B cell (primary cell): ENCODE data around the gene ERLEC1. TPM values are rescaled to one million over a fixed set of nuclear protein-coding genes. Genes with fewer than 3 reads are reported as not detected.

ENCODE experiments used
- ATAC-seq: fragments of 200-7000 bp; cut with Tn5 transposase; one replicate; pipeline ENCODE4 v1.10.0; 2021; ENCODE audit warnings: low read depth, mild to moderate bottlenecking, moderate number of reproducible peaks, moderate library complexity
- CTCF ChIA-PET: fragments of 350-600 bp; sonication (Branson Sonifier 250); formaldehyde crosslinking; loops from one replicate; lab custom pipeline; 2021; ENCODE audit warnings: antibody characterized with exemption, inconsistent platforms; lab: Charles Lee
- POLR2A ChIA-PET: fragments of 350-600 bp; sonication (Branson Sonifier 250); formaldehyde crosslinking; loops from one replicate; lab custom pipeline; 2021; ENCODE audit warnings: antibody characterized with exemption; lab: Charles Lee
- DNase-seq: peaks from one replicate; pipeline ENCODE4 v3.0.0; 2013
- H2AFZ ChIP-seq: 2 replicates; pipeline ENCODE4 v1.6.1; 2012; ENCODE audit warnings: mild to moderate bottlenecking, low read depth, low read length; ENCODE audit not compliant: insufficient read depth, poor library complexity, severe bottlenecking
- H3K27ac ChIP-seq, 2 donors: 1 replicate in 1 of 2; 2 replicates in 1 of 2; pipeline ENCODE4 v1.5.1; 2012 to 2013; ENCODE audit warnings: low read length in 2 of 2, mild to moderate bottlenecking in 2 of 2, moderate library complexity in 1 of 2
- H3K27me3 ChIP-seq, 4 experiments: fragments of 200-600 bp in 1 of 4; sonication (generic) in 1 of 4; replicated peaks in 1 of 4; 1 replicate in 2 of 4; 2 replicates in 2 of 4; pipeline versions ENCODE4 v1.6.1 to v1.7.0; 2013 to 2016; ENCODE audit warnings: low read length in 3 of 4, mild to moderate bottlenecking in 2 of 4, mixed read lengths in 1 of 4, moderate library complexity in 1 of 4; ENCODE audit not compliant: insufficient read depth in 4 of 4, control insufficient read depth in 3 of 4; ENCODE audit errors: control extremely low read depth in 1 of 4
- H3K36me3 ChIP-seq, 2 experiments: replicated peaks in 1 of 2; 1 replicate in 1 of 2; 2 replicates in 1 of 2; pipeline versions ENCODE4 v1.6.1 to v1.7.1; 2013; ENCODE audit warnings: low read length in 1 of 2; ENCODE audit not compliant: insufficient read depth in 2 of 2, control insufficient read depth in 1 of 2; ENCODE audit errors: control extremely low read depth in 1 of 2, extremely low read depth in 1 of 2
- H3K4me1 ChIP-seq, 2 donors: fragments of 200-600 bp in 1 of 2; sonication (generic) in 1 of 2; 1 replicate in 1 of 2; 2 replicates in 1 of 2; pipeline versions ENCODE4 v1.5.1 to v1.6.1; 2013 to 2017; ENCODE audit warnings: low read length in 2 of 2; ENCODE audit not compliant: control insufficient read depth in 2 of 2, insufficient read depth in 2 of 2
- H3K4me2 ChIP-seq: replicated peaks from 2 replicates; pipeline ENCODE3; 2012; ENCODE audit warnings: mild to moderate bottlenecking, low read depth, low read length; ENCODE audit not compliant: poor library complexity, severe bottlenecking
- H3K4me3 ChIP-seq, 5 experiments: fragments of 200-600 bp in 1 of 5; sonication (generic) in 1 of 5; 1 replicate in 3 of 5; 2 replicates in 2 of 5; pipeline versions ENCODE4 v1.5.1 to v1.7.0; 2011 to 2016; ENCODE audit warnings: low read length in 4 of 5, mild to moderate bottlenecking in 4 of 5, low read depth in 2 of 5, control low read depth in 1 of 5, moderate library complexity in 1 of 5; ENCODE audit not compliant: insufficient read depth in 1 of 5; ENCODE audit errors: control extremely low read depth in 1 of 5, extremely low read depth in 1 of 5
- H3K79me2 ChIP-seq: fragments of 200-600 bp; sonication (generic); one replicate; pipeline ENCODE4 v1.6.0; 2016; ENCODE audit warnings: low read length; ENCODE audit not compliant: control insufficient read depth, insufficient read depth
- H3K9ac ChIP-seq: fragments of 200-600 bp; sonication (generic); 2 replicates; pipeline ENCODE4 v1.6.1; 2017; ENCODE audit warnings: mild to moderate bottlenecking, low read length, moderate library complexity
- H3K9me3 ChIP-seq, 3 donors: one replicate each; pipeline versions ENCODE4 v1.6.1 to v1.7.1; 2013; ENCODE audit warnings: low read length in 2 of 3; ENCODE audit not compliant: control insufficient read depth in 2 of 3, insufficient read depth in 1 of 3; ENCODE audit errors: control extremely low read depth in 1 of 3
- H4K20me1 ChIP-seq: 2 replicates; pipeline ENCODE4 v1.6.0; 2012; ENCODE audit warnings: mild to moderate bottlenecking, low read length; ENCODE audit not compliant: insufficient read depth, control insufficient read depth, poor library complexity, severe bottlenecking
- H3K27ac Mint-ChIP-seq: one replicate; pipeline ENCODE4 v1.8.0; 2021; ENCODE audit warnings: mixed read lengths
- H3K27me3 Mint-ChIP-seq: one replicate; pipeline ENCODE4 v1.8.0; 2021; ENCODE audit warnings: mixed read lengths
- H3K4me1 Mint-ChIP-seq: one replicate; pipeline ENCODE4 v1.8.0; 2021; ENCODE audit warnings: mixed read lengths
- H3K4me3 Mint-ChIP-seq: one replicate; pipeline ENCODE4 v1.8.0; 2021; ENCODE audit warnings: mixed read lengths
- H3K9me3 Mint-ChIP-seq: one replicate; pipeline ENCODE4 v1.8.0; 2022; ENCODE audit warnings: mixed read lengths; ENCODE audit not compliant: insufficient read depth
- EZH2 ChIP-seq: IDR thresholded peaks from 2 replicates; pipeline ENCODE4 v1.6.1; 2012; ENCODE audit warnings: borderline replicate concordance, low read depth, mild to moderate bottlenecking, moderate library complexity, low read length; ENCODE audit not compliant: insufficient read depth, poor library complexity, severe bottlenecking
- WGBS: methylation state at CpG from one replicate; pipeline ENCODE4 v1.1.5; 2013; ENCODE audit warnings: missing lambda C conversion rate; ENCODE audit not compliant: insufficient coverage; 5-methylcytosine and 5-hydroxymethylcytosine counted together
- intact Hi-C: fragments of 100-400 bp; cut with micrococcal nuclease; formaldehyde crosslinking; loops from one replicate; pipeline ENCODE4 v1.10.0; 2022
- polyA plus RNA-seq: library from polyadenylated mRNA; depleted of rRNA; stranded (reverse); fragments of >200 nt; gene quantifications from 2 replicates; pipeline ENCODE4 v1.2.3, GENCODE V29; 2012
- total RNA-seq, 2 donors: library from RNA; stranded (reverse); fragments of 120-200 nt in 1 of 2; gene quantifications; 1 replicate in 1 of 2; 2 replicates in 1 of 2; pipeline versions ENCODE4 v1.2.3 to v1.2.4, GENCODE V29; 2013 to 2022
- TF ChIP-seq, protein P1 (sequence below): fragments of 200-600 bp; IDR thresholded peaks from one replicate; pipeline ENCODE4 v1.8.0; 2022; ENCODE audit warnings: antibody characterized with exemption, mild to moderate bottlenecking

Gene ERLEC1
- total and polyA plus RNA-seq, 2 donors (not counting 1 experiment from before 2014, with no cell fraction given), result 20.4 to 22.9 TPM

- intact Hi-C loops, result no loop called here
- H3K4me3 ChIP-seq, result no peak overlapping the region
- no peak for DNase-seq
- Mint-ChIP-seq H3K4me1 (no peaks in the 10 kb centered on the region), H3K4me3 (no peak overlapping the region), H3K9me3 (no peaks in the 10 kb centered on the region), H3K27me3 (no peaks in the 10 kb centered on the region), H3K27ac (no peak overlapping the region)
- no peaks in the 10 kb centered on the region for H4K20me1 ChIP-seq
- no peaks in the 10 kb centered on the region for H3K79me2 ChIP-seq
- WGBS, result 100% methylated on average over 2 of the region's 6 CpGs
- TF ChIP-seq, protein P1, sequence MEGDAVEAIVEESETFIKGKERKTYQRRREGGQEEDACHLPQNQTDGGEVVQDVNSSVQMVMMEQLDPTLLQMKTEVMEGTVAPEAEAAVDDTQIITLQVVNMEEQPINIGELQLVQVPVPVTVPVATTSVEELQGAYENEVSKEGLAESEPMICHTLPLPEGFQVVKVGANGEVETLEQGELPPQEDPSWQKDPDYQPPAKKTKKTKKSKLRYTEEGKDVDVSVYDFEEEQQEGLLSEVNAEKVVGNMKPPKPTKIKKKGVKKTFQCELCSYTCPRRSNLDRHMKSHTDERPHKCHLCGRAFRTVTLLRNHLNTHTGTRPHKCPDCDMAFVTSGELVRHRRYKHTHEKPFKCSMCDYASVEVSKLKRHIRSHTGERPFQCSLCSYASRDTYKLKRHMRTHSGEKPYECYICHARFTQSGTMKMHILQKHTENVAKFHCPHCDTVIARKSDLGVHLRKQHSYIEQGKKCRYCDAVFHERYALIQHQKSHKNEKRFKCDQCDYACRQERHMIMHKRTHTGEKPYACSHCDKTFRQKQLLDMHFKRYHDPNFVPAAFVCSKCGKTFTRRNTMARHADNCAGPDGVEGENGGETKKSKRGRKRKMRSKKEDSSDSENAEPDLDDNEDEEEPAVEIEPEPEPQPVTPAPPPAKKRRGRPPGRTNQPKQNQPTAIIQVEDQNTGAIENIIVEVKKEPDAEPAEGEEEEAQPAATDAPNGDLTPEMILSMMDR, result no peak
- TF ChIP-seq EZH2, result no peak
- H3K4me1 ChIP-seq, result no peaks in the 10 kb centered on the region
- no peak overlapping the region for H3K4me2 ChIP-seq
- H2AFZ ChIP-seq, result no peak overlapping the region
- ATAC-seq, result no peak
- POLR2A ChIA-PET, result no interaction called here
- H3K27ac ChIP-seq, result no peak overlapping the region
- H3K9me3 ChIP-seq, result no peaks in the 10 kb centered on the region
- H3K27me3 ChIP-seq, result no peaks in the 10 kb centered on the region
- H3K36me3 ChIP-seq, result peaks cover 6 to 38% of the 10 kb centered on the region in 2 experiments
- CTCF ChIA-PET, result no interaction called here
- H3K9ac ChIP-seq, result no peak overlapping the region
These were observed 76.8 kb downstream of the ERLEC1 start for GRCh38 chr2:53863538-53864227.

DNA sequence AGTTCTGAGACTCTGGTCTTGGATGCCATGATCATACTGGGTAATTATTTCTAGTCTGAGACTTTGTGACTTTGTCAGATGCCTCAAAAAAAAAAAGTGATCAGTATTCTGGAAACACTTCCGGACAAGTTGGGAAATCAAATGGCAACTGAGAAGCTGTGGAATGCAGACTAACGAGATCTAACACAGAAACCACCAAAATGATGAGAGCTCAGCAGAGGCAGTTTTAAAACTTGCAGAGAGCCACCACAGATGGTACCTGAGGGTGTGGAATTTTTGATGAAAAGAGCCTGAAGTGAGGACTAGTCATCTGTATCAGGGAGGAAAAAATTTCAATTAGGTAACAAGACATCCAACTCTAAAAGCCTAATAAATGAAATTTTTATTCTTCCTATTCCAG is 78.4 kb downstream of the ERLEC1 start:
- ATAC-seq (no peak), DNase-seq (no peak)
- 100% methylated on average over 2 of the region's 2 CpGs for WGBS
- Histone ChIP-seq H3K27ac (no peak overlapping the region), H3K27me3 (no peaks in the 10 kb centered on the region), H3K4me2 (no peak overlapping the region), H3K4me1 (no peaks in the 10 kb centered on the region), H3K79me2 (no peaks in the 10 kb centered on the region), H3K4me3 (no peak overlapping the region), H3K36me3 (peaks cover 7 to 43% of the 10 kb centered on the region in 2 experiments), H2AFZ (no peak overlapping the region), H3K9ac (no peak overlapping the region), H4K20me1 (no peaks in the 10 kb centered on the region), H3K9me3 (no peaks in the 10 kb centered on the region)
- H3K4me3 Mint-ChIP-seq, result no peak overlapping the region
- ChIA-PET POLR2A (no interaction called here), CTCF (no interaction called here)
- no peaks in the 10 kb centered on the region for H3K4me1 Mint-ChIP-seq
- no peak overlapping the region for H3K27ac Mint-ChIP-seq
- TF ChIP-seq, protein P1, result no peak
- H3K9me3 Mint-ChIP-seq, result no peaks in the 10 kb centered on the region
- intact Hi-C loops, result no loop called here
- no peaks in the 10 kb centered on the region for H3K27me3 Mint-ChIP-seq
